OCI-LY7 (cell line): ENCODE data around the gene UBE3D.

Experiments used
- CTCF ChIP-seq: fragments of 200-600 bp; sonication (generic); conservative IDR thresholded peaks from 2 replicates; pipeline ENCODE4 v1.5.1; 2014; ENCODE audit warnings: mild to moderate bottlenecking, antibody characterized with exemption, low read length, moderate library complexity, mixed read lengths
- EZH2phosphoT487 ChIP-seq: fragments of 200-600 bp; sonication (generic); IDR thresholded peaks from 2 replicates; pipeline ENCODE4 v1.6.1; 2018; ENCODE audit warnings: low read depth, borderline replicate concordance, mild to moderate bottlenecking, mixed run types, antibody characterized with exemption, low read length, moderate library complexity, mixed read lengths

GRCh38 chr6:83019741-83020140 lies 45.9 kb downstream of the UBE3D start:
- TF ChIP-seq CTCF: no peak
- no peak for TF ChIP-seq EZH2phosphoT487
